Gastrocnemius medialis (tissue), 4 donors: ENCODE results near the gene CCNQ.

Experiments used
- POLR2A ChIP-seq, 2 donors: fragments of 450-650 bp; IDR thresholded peaks; one replicate each; pipeline ENCODE4 v1.6.1; 2017; ENCODE audit warnings: antibody characterized with exemption in 2 of 2, mild to moderate bottlenecking in 2 of 2, moderate library complexity in 2 of 2
- TF ChIP-seq, protein P1 (sequence below), 5 experiments: fragments of 450-650 bp in 3 of 5; fragments of 200-600 bp in 2 of 5; sonication (generic) in 2 of 5; IDR thresholded peaks in 4 of 5; conservative IDR thresholded peaks in 1 of 5; 1 replicate in 4 of 5; 2 replicates in 1 of 5; pipeline ENCODE4 v1.5.1; 2016 to 2019; ENCODE audit warnings: antibody characterized with exemption in 5 of 5, mild to moderate bottlenecking in 3 of 5, moderate library complexity in 3 of 5

DNA sequence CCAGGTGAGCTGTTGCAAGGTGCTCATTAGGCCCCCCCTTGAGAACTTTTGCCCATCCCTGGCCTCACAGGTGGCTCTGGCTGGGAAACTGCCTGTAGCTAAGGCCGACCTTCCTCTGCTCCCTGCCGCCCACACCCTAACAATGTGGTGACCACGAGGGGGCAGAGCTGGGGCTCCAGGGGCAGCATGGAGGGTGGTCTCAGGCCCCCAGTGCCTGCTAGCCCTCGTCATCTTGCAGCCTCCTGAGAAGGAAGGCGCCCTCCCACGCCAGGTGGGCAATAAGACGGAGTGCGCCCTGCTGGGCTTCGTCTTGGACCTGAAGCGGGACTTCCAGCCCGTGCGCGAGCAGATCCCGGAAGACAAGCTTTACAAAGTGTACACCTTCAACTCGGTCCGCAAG, 49.1 kb downstream of the CCNQ start:
- TF ChIP-seq, protein P1, sequence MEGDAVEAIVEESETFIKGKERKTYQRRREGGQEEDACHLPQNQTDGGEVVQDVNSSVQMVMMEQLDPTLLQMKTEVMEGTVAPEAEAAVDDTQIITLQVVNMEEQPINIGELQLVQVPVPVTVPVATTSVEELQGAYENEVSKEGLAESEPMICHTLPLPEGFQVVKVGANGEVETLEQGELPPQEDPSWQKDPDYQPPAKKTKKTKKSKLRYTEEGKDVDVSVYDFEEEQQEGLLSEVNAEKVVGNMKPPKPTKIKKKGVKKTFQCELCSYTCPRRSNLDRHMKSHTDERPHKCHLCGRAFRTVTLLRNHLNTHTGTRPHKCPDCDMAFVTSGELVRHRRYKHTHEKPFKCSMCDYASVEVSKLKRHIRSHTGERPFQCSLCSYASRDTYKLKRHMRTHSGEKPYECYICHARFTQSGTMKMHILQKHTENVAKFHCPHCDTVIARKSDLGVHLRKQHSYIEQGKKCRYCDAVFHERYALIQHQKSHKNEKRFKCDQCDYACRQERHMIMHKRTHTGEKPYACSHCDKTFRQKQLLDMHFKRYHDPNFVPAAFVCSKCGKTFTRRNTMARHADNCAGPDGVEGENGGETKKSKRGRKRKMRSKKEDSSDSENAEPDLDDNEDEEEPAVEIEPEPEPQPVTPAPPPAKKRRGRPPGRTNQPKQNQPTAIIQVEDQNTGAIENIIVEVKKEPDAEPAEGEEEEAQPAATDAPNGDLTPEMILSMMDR (IDR thresholded peaks at IDR 0.05 in 4 of 5, conservative IDR thresholded peaks at IDR 0.05 in 1 of 5), result no peak
- TF ChIP-seq POLR2A (IDR thresholded peaks at IDR 0.05), result no peak
